ENCODE results near the gene FRMPD4. TPM values are rescaled to one million over a fixed set of nuclear protein-coding genes. Genes with fewer than 3 reads are reported as not detected.

Gene FRMPD4
- total and polyA plus RNA-seq, 12 donors: under 0.01 to 0.06 (median 0.02) TPM; not detected in 7

DNA sequence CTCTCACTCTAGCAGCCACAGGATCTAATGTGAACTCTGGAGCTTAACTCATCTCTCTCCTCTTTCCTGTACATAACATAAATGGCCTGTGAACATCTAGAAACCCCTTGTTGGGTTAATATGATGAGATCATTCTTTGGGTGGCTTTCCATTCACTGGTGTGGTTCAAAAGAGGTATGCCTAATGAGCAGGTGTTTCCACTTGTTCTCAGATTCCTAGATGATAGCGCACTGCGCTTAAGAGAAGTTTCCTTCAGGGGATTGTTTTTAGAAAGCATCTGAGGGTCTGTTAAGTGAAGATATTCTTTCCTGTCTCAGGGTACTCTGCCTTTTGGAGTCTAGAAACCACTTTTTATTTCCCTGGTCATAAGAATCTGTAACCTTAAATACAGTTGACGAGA lies 32.5 kb downstream of the FRMPD4 start:
- Histone ChIP-seq H3K4me1 (replicated peaks in 1 of 2) (no peaks in the 10 kb centered on the region), H3K4me3 (no peak overlapping the region), H3K27ac (no peak overlapping the region), H3K9me3 (replicated peaks in 1 of 3) (no peaks in the 10 kb centered on the region), H3K36me3 (replicated peaks in 1 of 2) (no peaks in the 10 kb centered on the region), H3K27me3 (no peaks in the 10 kb centered on the region)
- no peak for TF ChIP-seq POLR2A (IDR thresholded peaks at IDR 0.05)
- TF ChIP-seq, protein P1, sequence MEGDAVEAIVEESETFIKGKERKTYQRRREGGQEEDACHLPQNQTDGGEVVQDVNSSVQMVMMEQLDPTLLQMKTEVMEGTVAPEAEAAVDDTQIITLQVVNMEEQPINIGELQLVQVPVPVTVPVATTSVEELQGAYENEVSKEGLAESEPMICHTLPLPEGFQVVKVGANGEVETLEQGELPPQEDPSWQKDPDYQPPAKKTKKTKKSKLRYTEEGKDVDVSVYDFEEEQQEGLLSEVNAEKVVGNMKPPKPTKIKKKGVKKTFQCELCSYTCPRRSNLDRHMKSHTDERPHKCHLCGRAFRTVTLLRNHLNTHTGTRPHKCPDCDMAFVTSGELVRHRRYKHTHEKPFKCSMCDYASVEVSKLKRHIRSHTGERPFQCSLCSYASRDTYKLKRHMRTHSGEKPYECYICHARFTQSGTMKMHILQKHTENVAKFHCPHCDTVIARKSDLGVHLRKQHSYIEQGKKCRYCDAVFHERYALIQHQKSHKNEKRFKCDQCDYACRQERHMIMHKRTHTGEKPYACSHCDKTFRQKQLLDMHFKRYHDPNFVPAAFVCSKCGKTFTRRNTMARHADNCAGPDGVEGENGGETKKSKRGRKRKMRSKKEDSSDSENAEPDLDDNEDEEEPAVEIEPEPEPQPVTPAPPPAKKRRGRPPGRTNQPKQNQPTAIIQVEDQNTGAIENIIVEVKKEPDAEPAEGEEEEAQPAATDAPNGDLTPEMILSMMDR (IDR thresholded peaks at IDR 0.05): no peak
- WGBS, 4 donors: 80 to 92% (median 82%) methylated on average over 3 of the region's 3 CpGs
- intact Hi-C loops (cut with DNase I): no loop called here
- no peak for DNase-seq

DNA sequence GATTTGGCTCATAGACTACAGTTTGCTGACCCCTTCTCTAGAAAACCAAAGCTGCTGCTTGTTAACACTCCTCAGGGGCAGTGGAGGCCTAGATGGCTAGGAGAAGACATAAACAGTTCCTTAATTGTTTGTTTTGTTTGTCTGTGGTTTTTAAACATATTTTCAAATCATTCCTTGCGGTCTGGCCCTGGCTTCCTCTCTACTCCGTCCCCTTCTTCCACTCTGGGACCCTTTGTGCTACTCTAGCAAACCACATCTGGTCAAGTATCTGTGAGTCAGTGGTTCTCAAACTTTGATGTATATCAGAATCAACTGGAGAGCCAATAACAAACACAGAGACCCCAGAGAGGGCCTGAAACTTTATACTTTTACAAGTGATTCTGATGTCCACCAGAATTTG lies 36.1 kb downstream of the FRMPD4 start:
- no peak for DNase-seq
- no peaks in the 10 kb centered on the region for H3K36me3 ChIP-seq (replicated peaks in 1 of 2)
- H3K9me3 ChIP-seq (replicated peaks in 1 of 3): no peaks in the 10 kb centered on the region
- intact Hi-C loops (cut with DNase I): no loop called here
- no peaks in the 10 kb centered on the region for H3K4me1 ChIP-seq (replicated peaks in 1 of 2)
- TF ChIP-seq, protein P1 (IDR thresholded peaks at IDR 0.05): no peak
- no peak for TF ChIP-seq POLR2A (IDR thresholded peaks at IDR 0.05)
- no peaks in the 10 kb centered on the region for H3K27me3 ChIP-seq
- 54 to 65% (median 62%) methylated on average over 2 of the region's 2 CpGs for WGBS, 4 donors
- H3K27ac ChIP-seq: no peak overlapping the region
- no peak overlapping the region for H3K4me3 ChIP-seq

DNA sequence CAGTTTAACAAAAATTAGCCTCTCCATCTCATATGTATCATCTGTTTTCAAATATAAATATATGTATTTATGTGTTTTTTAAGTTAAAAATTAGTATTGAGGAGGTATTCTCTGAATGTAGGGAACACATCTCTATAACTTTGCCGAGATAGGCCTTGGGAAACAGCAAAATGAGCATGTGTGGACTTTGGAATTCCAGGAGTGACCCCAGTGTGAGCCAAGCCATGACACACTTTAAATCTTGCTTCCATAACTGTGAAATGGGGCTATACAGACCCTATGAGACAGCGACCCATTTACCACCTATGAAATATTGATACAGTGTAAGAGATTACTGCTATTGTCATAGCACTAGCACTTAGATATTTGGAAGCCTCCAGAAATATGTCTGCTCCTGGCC lies 58.8 kb downstream of the FRMPD4 start:
- intact Hi-C loops (cut with DNase I): no loop called here
- no peak overlapping the region for H3K27ac ChIP-seq
- WGBS, 4 donors: 71 to 87% (median 75%) methylated on average over 2 of the region's 2 CpGs
- H3K4me3 ChIP-seq: no peak overlapping the region
- no peaks in the 10 kb centered on the region for H3K36me3 ChIP-seq (replicated peaks in 1 of 2)
- H3K4me1 ChIP-seq (replicated peaks in 1 of 2): no peaks in the 10 kb centered on the region
- TF ChIP-seq POLR2A (IDR thresholded peaks at IDR 0.05): no peak
- TF ChIP-seq, protein P1 (IDR thresholded peaks at IDR 0.05): no peak
- no peak for DNase-seq
- no peaks in the 10 kb centered on the region for H3K9me3 ChIP-seq (replicated peaks in 1 of 3)
- H3K27me3 ChIP-seq: no peaks in the 10 kb centered on the region

DNA sequence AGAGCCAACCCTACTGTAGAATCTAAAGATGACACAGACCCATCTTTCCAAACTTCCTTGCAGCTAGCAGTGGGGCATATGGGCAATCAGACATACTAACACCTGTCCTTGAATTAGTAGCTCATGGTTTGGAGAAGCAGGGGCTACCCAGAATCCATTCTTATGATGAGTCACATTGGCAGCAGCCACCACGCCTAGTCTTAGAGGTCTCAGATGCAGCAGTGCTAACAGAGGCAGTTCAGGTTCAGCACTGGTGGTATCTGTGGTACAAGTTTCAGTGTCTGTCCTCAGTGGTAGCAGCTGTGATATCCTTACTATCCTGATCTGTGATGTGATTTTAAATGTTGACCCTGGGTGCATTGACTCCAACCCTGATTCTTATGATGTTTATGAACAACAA lies 68.1 kb downstream of the FRMPD4 start:
- DNase-seq: no peak
- Histone ChIP-seq H3K4me1 (replicated peaks in 1 of 2) (no peaks in the 10 kb centered on the region), H3K9me3 (replicated peaks in 1 of 3) (no peaks in the 10 kb centered on the region), H3K4me3 (no peak overlapping the region), H3K36me3 (replicated peaks in 1 of 2) (no peaks in the 10 kb centered on the region), H3K27me3 (no peaks in the 10 kb centered on the region), H3K27ac (no peak overlapping the region)
- intact Hi-C loops (cut with DNase I): no loop called here
- 60 to 87% (median 65%) methylated on average over 1 of the region's 1 CpG; no CpG with 5 or more reads in 1 of the 4 donors for WGBS, 4 donors
- TF ChIP-seq, protein P1 (IDR thresholded peaks at IDR 0.05): no peak
- no peak for TF ChIP-seq POLR2A (IDR thresholded peaks at IDR 0.05)

All from adrenal gland (tissue), 12 donors.